HG03095 (cell line): ENCODE measurements around the gene ARSK.
A peak's percentile ranks its signal among the peaks of the same experiment; 100 is the strongest.

Source experiments
- ATAC-seq: cut with Tn5 transposase; IDR thresholded peaks from one replicate; pipeline ENCODE4 v1.9.1; 2021; ENCODE audit warnings: moderate library complexity; ENCODE audit not compliant: unreplicated experiment

ARSK gene

GRCh38 chr5:95554647-95555548 is at the start of gene ARSK, which contains the start of gene SKIC3:
Gene ARSK (plus strand): TSS chr5:95555101. CDS start chr5:95555279, 178 bp downstream.
Gene SKIC3 (minus strand): TSS chr5:95554977. CDS start chr5:95547150, 7,827 bp downstream.
- ATAC-seq: peak; percentile 89

GRCh38 chr5:95508550-95508949 is 46.4 kb upstream of the ARSK start:
- ATAC-seq: no peak

- ATAC-seq: no peak
These were observed 43.3 kb upstream of the ARSK start for GRCh38 chr5:95511606-95512005.

GRCh38 chr5:95518417-95518816 is 36.5 kb upstream of the ARSK start:
- ATAC-seq: no peak

- ATAC-seq: no peak
These were observed 35.8 kb upstream of the ARSK start for GRCh38 chr5:95519151-95519550.

DNA sequence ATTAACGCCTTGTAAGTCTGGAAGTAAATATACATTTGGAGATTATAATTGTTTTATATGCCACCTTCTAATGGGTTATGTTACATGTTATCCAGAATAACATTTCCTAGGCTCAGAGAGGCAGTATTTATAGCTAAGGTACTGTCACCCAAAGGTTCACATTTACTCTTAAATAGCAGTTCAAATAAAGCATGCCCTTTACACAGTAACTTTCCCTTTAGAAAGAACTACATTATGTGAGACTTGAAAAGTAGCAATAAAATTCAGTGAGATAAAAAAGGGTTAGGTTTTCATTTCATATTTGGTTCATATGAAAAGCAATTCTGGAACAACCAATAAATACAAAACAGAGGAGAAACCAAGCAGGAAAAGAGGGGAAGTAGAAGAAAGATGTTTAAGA is 35.2 kb upstream of the ARSK start:
- ATAC-seq: no peak

DNA sequence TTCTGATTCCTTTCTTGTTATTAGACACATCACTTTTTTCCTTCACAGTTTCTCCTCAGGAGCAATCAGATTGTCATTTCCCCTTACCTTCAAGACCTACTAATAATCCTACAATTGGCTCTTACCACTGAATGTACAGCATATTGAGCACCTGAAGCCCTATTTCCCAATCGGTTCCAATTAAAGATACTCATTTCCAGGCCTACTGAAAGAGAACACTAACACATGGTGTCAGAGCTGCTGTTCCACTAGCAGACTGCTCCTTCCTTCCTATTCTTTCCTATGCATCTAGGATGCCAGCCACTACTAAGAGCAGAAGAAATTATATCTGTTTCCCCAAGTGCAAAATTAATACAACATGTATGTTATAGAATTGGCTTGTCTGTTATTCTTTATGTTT is 34.7 kb upstream of the ARSK start:
- no peak for ATAC-seq

GRCh38 chr5:95524423-95524822 is 30.5 kb upstream of the ARSK start:
- ATAC-seq: no peak

- no peak for ATAC-seq
These were observed 28.0 kb upstream of the ARSK start for GRCh38 chr5:95526871-95527270.

DNA sequence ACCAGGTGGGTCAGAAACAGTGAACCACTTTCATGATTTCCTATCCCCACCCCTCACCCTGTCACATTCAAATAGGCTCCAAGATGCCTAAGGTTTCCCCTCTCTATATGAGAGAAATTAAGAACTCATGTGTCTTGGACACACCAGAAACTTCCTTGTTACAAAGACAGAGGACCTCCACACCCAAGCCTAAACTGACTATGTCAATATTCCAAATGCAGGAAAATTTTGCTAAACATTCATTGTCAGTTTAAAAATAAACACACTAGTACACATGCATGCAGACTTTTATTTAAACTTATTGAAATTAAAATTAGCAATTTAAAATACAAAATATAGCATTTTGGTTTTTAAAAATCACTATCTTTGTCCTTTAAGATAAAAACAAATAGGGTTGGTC is 26.3 kb upstream of the ARSK start:
- no peak for ATAC-seq

- ATAC-seq: no peak
These were observed 24.5 kb upstream of the ARSK start for GRCh38 chr5:95530416-95530815.

DNA sequence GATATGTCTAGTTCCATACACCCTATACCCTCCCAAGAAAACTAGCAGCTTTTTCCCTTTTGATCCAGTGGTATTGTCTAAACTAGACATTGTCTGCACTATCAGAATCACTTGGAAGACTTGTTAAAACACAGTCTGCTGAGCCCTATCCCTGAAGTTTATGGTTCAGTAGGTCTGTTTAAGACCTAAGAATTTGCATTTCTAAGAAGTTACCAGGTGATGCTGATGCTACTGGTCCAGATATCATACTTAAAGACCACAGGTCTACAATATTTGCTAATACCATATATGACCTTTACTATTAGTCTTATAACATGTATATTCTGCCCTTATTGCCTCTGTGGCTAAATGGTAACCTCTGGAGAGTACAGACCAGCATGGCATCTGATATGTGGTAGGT is 23.4 kb upstream of the ARSK start:
- ATAC-seq: no peak

GRCh38 chr5:95532415-95532814 is 22.5 kb upstream of the ARSK start:
- ATAC-seq: no peak

GRCh38 chr5:95533106-95533505 is 21.8 kb upstream of the ARSK start:
- ATAC-seq: no peak

DNA sequence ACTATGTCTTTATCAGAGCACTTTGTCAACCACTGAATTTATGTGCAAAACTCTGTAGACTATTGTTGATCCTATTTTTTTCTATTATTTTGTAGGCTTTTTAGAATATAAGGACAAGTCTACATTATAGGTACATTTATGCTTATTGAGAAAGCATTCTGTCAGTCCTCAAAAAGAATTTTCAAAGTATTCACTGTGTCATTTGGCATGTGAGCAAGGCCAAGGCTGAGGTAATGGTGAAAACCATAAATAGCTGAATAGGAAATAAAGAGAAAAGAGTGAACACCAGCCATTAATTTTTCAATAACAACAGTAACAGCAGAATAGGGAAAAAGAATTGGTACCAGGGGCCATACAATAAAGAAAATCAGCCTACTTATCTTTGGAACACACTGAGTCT is 21.1 kb upstream of the ARSK start:
- ATAC-seq: no peak

DNA sequence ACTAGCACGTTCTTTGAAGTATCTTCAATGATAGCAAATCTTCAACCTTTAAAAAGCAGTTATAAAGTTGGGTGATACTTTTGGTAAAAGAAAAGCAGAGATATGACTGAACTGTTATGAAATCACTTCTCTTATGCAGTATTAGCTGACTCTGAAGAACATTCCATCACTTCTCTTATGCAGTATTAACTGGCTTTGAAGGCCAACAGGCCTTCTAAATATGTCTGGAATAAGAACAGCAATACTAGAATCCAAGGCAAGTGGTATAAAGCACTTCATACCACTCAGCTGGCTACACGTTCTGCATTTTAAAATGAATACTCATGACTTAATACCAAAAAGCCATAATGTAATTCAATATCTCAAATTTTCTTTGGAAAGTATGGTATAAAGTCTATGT is 17.4 kb upstream of the ARSK start:
- no peak for ATAC-seq

- no peak for ATAC-seq
These were observed 11.7 kb upstream of the ARSK start for GRCh38 chr5:95543017-95543705.

DNA sequence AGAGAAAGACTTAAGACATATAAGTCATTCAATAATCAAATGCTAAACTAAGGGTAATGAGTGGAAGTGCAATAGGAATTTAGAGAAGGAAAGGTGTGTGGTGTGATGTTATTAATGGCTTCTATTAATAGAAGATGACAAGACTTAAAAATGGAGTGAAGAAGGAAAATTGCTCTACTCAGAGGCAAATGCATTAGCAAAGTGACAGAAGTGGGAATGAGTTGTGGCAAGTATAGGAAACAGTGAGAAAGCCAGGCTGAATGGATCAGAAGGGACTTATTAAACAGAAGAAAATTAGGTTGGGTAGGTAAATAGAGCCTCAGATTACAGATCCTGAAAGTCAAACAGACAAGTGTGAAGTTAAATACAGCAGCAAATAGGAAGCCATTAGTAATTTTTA is 5.9 kb upstream of the ARSK start:
- no peak for ATAC-seq

GRCh38 chr5:95554331-95554646 is 612 bp upstream of the ARSK start:
- ATAC-seq: peak; percentile 19

GRCh38 chr5:95555553-95555952 is 652 bp downstream of the ARSK start:
- no peak for ATAC-seq

GRCh38 chr5:95557841-95558240 is 2.9 kb downstream of the ARSK start:
- no peak for ATAC-seq

- no peak for ATAC-seq
These were observed 7.4 kb downstream of the ARSK start for GRCh38 chr5:95562282-95562681.
